CD4-positive, alpha-beta T cell treated with Interleukin-21 for 1 hour (primary cell): ENCODE measurements around the gene GBF1.

Experiments used
- DNase-seq: peaks from one replicate; pipeline ENCODE4 v3.0.0-alpha.2; 2020

GBF1 gene

DNA sequence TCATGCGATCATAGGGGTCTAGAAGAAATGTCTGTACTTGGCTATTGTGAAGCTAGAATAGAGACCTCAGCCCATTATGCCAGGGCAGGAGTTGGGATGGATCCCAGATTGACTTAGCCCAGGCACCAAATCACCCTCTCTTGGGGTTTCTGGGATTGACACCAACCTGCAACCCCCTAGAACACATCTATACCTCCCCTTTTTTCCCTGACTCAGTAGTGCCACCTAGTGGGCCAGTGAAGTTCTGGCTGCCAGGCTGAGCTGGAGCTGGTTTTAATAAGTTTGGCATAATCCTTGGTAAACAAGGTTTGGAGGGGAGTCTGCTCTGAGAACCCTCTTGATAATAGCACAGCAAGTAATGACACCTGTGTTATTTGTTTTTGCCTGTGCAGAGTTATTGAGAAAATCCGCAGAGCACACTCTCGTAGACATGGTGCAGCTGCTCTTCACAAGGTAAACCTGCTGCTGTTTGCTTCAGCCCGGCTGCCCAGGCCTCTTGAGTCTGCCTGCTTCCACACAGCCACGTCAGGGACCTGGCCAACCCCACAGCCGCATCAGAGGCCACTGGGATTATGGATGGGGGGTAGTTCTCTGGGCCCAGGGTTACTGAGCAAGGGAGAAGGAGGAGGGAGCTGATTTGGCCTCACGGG lies 106.9 kb downstream of the GBF1 start:
- peak; percentile 79 for DNase-seq

DNA sequence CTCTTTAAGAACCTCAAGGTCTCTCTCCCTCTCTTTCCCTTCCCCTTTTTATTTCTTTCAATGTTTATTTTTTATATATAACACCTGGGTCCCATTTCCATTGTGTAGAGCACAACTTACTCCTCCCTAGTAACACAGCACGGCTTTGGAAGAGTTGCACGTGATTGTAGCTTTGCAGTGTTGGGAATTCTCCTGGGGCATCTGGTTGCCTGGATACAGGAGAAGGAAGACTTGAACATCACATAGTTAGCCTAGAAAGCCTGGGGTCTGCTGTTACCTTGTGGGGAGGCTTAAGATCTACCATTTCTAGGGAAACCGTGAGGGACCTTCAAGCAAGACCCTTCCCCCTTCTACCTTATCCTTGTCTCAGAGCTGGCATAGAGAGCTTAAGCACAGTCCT lies 109.1 kb downstream of the GBF1 start:
- no peak for DNase-seq

DNA sequence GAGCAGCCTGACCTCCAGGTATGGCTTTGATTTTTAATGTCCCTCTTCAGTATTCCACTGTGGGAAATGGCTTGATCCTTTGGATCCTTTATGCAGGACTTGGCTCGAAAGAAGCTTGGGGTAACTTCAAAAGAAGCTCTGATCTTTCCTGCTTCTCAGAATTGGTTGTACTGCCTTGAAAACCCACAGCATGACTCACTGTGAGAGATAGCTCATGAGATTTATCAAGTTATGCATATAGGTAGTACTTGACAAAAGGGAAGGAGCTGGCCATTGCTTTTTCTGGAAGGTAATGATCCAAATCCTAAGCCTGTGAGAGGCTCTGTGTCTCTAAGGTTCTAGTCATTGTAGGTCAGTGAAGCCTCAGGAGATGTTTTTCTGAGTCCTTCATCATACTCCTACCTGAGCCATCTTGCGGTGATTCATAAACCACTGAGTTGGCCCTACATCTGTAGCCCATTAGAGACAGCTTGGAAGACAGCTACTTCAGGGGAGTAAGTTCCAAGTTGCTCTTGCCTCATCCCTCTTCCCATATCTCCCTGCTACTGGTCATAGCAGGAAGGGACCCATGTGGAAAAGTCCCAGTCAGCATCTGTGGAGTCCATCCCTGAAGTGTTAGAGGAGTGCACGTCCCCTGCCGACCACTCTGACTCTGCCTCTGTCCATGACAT lies 113.5 kb downstream of the GBF1 start:
- DNase-seq, result no peak

DNA sequence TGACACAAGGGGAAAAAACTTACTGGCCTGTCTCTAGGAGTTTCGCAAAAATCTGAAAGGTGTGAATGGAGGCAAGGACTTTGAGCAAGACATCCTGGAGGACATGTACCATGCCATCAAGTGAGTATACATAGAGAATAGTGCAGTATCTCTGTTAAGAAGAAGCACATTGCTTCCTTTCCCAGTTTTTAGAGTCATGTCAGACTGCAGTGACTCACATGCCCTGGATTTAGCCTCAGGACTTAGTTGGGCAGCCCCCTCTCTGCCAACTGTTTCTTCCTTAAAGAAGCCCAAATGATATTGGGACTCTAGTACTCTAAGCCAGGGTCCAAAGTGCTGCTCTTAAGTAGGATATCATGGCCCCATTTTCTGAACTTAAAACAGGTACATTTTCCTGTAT lies 122.1 kb downstream of the GBF1 start:
- DNase-seq, result no peak

- no peak for DNase-seq
Observed at GRCh38 chr10:102368077-102368476, 122.7 kb downstream of the GBF1 start.

DNA sequence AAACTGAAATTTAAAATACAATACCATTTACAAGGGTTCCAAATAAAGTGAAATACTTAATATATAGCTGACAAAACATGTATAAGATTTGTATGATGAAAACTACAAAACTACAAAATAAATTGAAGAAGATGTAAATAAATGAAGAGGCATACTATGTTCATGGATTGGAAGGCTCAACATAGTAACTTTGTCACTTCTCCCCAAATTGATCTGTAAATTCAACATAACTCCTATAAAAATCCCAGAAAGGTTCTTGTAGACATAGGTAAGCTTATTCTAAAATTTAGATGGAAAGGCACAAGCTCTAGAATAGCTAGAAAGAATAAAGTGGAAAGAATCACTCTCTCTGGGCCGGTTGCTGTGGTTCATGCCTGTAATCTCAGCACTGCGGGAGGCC lies 126.0 kb downstream of the GBF1 start:
- DNase-seq, result no peak

GRCh38 chr10:102375250-102375649 lies 129.9 kb downstream of the GBF1 start:
- peak; percentile 15 for DNase-seq

DNA sequence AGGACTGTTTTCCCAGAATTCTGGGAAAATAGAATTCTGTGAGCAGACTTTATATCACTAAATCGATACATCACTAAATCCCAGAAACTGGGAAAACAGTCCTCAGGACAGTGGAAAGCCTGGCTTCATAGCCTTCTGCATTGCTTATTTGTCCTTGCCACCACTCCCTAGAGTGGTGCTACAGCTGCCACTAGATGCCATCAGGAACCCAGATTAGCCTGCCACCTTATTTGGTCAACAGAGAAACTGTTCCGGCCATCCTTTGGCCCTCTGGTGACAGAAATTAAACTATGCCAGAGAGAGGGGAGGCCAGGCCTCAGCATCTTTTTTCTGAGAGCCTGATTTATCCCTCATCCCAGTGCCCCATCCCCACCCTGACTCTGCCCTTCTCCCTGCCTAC lies 130.5 kb downstream of the GBF1 start:
- no peak for DNase-seq

- DNase-seq, result no peak
Observed at GRCh38 chr10:102376901-102377300, 131.6 kb downstream of the GBF1 start.

- no peak for DNase-seq
Observed at GRCh38 chr10:102379383-102379782, 134.1 kb downstream of the GBF1 start.

DNA sequence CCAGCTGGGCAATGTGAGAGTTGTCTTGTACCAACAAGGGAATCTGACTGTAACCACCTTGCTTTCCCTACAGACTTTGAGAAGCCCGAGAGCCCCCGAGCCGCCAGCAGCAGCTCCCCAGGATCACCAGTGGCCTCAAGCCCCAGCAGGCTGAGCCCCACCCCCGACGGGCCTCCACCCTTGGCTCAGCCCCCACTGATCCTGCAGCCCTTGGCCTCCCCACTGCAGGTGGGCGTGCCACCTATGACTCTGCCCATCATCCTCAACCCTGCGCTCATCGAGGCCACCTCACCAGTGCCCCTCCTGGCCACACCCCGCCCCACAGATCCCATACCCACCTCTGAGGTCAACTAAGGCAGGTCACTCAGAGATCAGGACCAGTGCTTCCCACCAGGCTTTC lies 136.7 kb downstream of the GBF1 start:
- no peak for DNase-seq

- DNase-seq, result no peak
Observed at GRCh38 chr10:102382871-102383270, 137.5 kb downstream of the GBF1 start.

DNA sequence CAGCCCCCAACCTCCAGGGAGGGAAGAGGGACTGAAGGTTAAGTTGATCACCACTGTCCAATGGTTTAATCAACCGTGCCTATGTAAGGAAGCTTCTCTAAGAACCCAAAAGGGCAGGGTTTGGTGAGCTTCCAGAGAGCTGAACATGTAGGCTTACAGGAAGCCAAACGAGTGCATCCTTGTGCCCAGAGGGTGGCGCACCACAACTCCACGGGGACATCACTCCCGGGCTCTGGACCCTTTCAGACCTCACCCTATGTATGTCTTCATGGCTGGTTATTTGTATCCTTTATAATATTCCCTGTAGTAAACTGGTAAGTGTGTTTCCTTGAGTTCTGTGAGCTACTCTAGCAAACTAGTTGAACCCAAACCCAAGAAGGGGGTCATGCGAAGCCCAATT lies 138.7 kb downstream of the GBF1 start:
- DNase-seq, result peak; percentile 36

- peak; percentile 4 for DNase-seq
Observed at GRCh38 chr10:102384606-102385429, 139.5 kb downstream of the GBF1 start.

DNA sequence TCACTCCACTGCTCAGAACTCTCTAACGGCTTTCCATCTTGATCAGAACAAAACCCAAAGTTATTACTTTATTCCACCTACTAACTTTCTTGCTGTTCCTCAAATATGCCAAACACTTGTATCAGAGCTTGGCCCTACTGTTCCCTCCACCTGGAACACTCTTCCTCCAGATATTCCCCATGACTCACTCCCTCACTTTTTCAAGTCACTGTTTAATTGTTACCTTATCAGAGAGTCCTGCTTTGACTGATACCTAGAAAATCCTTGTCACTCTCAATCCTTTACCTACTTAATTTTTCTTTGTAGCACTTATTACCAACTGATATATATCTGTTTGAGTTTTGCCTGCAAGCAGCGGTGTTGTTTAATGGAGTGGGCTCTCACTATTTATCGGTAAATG lies 144.6 kb downstream of the GBF1 start:
- no peak for DNase-seq

DNA sequence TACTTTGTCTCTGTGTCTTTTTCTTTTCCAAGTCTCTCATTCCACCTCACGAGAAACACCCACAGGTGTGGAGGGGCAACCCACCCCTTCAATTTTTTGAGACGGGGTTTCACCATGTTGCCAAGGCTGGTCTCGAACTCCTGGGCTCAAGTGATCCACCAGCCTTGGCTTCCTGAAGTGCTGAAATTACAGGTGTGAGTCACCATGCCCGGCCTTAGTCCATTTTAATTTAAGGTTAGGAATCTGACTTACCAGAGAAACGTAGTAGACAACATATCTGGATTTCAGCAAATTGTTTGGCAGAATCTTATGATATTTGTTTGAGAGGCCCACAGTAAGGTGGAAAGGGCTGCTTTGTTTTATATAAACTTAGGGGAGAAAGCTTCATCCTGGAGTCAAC lies 147.0 kb downstream of the GBF1 start:
- DNase-seq, result no peak

DNA sequence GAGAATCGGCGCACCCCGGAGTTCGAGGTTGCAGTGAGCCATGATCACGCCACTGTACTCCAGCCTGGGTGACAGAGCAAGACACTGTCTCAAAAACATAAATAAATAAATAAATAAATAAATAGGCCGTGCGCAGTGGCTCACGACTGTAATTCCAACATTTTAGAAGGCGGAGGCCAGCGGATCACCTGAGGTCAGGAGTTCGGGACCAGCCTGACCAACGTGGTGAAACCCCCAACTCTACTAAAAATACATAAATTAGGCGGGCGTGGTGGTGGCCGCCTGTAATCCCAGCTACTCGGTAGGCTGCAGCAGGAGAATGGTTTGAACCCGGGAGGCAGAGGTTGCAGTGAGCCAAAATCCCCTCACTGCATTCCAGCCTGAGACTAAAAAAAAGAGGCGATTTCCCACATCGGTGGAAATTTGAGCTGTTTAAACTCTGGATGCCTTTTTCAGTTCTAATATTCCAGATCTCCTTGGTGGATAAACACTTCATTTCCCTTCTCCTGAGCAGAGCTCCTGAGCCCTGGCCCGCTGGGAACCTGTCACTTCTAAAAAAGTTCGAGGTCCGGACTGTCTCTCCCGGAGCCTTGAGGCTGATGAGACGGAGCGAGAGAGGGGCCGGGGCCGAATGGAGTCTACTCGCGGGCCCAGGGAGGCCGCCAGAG lies 148.2 kb downstream of the GBF1 start:
- no peak for DNase-seq

GRCh38 chr10:102394079-102394800 lies 148.9 kb downstream of the GBF1 start:
- peak; percentile 99 for DNase-seq

GRCh38 chr10:102394801-102395399 lies 149.6 kb downstream of the GBF1 start:
- peak; percentile 72 for DNase-seq

GRCh38 chr10:102395400-102396316 lies 150.3 kb downstream of the GBF1 start, which contains the start of gene NFKB2:
Gene NFKB2 (plus strand): TSS chr10:102395705. CDS start chr10:102395960, 255 bp downstream.
- DNase-seq, result peak; percentile 96

GRCh38 chr10:102396317-102396650 lies 151.0 kb downstream of the GBF1 start:
- DNase-seq, result no peak
